H1 (cell line): ENCODE data around the gene MESD. TPM values are rescaled to one million over a fixed set of nuclear protein-coding genes. Genes with fewer than 3 reads are reported as not detected.

Experiments
- EZH2 ChIP-seq: fragments of 200-600 bp; sonication (generic); IDR thresholded peaks from 2 replicates; pipeline ENCODE4 v1.7.1; 2012; ENCODE audit warnings: low read depth, mild to moderate bottlenecking, moderate library complexity, low read length, inconsistent platforms; ENCODE audit not compliant: severe bottlenecking
- SAP30 ChIP-seq: fragments of 300-600 bp; sonication (generic); IDR thresholded peaks from 2 replicates; pipeline ENCODE4 v1.7.1; 2012; ENCODE audit warnings: low read length, moderate library complexity, mild to moderate bottlenecking, inconsistent platforms; ENCODE audit not compliant: insufficient read depth, insufficient replicate concordance
- SIRT6 ChIP-seq: IDR thresholded peaks from one replicate; pipeline ENCODE4 v1.7.1; 2012; ENCODE audit warnings: low read length, inconsistent platforms
- TEAD4 ChIP-seq: IDR thresholded peaks from 2 replicates; pipeline ENCODE4 v1.6.1; 2012; ENCODE audit warnings: low read depth, low read length, inconsistent platforms, mixed read lengths
- polyA plus RNA-seq, 7 experiments: library from polyadenylated mRNA; depleted of rRNA in 3 of 7; stranded (reverse) in 5 of 7; unstranded in 2 of 7; fragments of >200 nt in 5 of 7; fragments of 200-250 nt in 2 of 7; gene quantifications; 1 replicate in 5 of 7; 2 replicates in 1 of 7; 4 replicates in 1 of 7; pipeline versions ENCODE4 v1.2.1 to v1.2.3, GENCODE V29; 2011 to 2013; ENCODE audit warnings: missing spikeins in 2 of 7, mixed read lengths in 2 of 7
- total RNA-seq: library from RNA; stranded (reverse); fragmentation: NEBNext Ultra II Directional; extraction: Animal tissue kit (Norgen Biotek cat#: 25700); gene quantifications from 2 replicates; pipeline ENCODE4 v1.2.1, GENCODE V29; 2021
- TF ChIP-seq, protein P1 (sequence below): fragments of 300-600 bp; sonication (generic); IDR thresholded peaks from 2 replicates; pipeline ENCODE4 v1.7.1; 2012; ENCODE audit warnings: low read length, moderate library complexity, mild to moderate bottlenecking, inconsistent platforms; ENCODE audit not compliant: insufficient replicate concordance

The MESD gene
- total and polyA plus RNA-seq, 2 of the 8 experiments (the other 6 are each of a cell fraction or from before 2014, with no cell fraction given) = 11.0 to 28.3 TPM

DNA sequence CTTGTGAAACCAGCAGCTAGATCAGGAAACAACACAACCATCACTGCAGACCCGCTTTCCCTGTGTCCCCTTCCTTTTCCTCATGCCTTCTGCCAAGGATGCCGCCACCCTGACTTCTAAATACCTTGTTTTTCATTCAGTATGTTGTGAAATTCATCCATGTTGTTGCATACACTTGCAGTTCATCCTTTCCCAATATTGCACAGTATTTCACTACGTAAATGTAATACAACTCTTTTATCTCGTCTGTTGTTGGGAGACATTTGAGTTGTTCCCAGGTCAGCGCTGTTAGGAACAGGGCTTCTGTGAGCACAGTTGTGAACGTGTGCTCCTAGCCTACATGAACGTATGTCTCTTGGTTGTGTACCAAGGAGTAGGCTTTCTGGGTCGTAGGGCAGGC lies 35.3 kb upstream of the MESD start (continued):
- TF ChIP-seq, protein P1, sequence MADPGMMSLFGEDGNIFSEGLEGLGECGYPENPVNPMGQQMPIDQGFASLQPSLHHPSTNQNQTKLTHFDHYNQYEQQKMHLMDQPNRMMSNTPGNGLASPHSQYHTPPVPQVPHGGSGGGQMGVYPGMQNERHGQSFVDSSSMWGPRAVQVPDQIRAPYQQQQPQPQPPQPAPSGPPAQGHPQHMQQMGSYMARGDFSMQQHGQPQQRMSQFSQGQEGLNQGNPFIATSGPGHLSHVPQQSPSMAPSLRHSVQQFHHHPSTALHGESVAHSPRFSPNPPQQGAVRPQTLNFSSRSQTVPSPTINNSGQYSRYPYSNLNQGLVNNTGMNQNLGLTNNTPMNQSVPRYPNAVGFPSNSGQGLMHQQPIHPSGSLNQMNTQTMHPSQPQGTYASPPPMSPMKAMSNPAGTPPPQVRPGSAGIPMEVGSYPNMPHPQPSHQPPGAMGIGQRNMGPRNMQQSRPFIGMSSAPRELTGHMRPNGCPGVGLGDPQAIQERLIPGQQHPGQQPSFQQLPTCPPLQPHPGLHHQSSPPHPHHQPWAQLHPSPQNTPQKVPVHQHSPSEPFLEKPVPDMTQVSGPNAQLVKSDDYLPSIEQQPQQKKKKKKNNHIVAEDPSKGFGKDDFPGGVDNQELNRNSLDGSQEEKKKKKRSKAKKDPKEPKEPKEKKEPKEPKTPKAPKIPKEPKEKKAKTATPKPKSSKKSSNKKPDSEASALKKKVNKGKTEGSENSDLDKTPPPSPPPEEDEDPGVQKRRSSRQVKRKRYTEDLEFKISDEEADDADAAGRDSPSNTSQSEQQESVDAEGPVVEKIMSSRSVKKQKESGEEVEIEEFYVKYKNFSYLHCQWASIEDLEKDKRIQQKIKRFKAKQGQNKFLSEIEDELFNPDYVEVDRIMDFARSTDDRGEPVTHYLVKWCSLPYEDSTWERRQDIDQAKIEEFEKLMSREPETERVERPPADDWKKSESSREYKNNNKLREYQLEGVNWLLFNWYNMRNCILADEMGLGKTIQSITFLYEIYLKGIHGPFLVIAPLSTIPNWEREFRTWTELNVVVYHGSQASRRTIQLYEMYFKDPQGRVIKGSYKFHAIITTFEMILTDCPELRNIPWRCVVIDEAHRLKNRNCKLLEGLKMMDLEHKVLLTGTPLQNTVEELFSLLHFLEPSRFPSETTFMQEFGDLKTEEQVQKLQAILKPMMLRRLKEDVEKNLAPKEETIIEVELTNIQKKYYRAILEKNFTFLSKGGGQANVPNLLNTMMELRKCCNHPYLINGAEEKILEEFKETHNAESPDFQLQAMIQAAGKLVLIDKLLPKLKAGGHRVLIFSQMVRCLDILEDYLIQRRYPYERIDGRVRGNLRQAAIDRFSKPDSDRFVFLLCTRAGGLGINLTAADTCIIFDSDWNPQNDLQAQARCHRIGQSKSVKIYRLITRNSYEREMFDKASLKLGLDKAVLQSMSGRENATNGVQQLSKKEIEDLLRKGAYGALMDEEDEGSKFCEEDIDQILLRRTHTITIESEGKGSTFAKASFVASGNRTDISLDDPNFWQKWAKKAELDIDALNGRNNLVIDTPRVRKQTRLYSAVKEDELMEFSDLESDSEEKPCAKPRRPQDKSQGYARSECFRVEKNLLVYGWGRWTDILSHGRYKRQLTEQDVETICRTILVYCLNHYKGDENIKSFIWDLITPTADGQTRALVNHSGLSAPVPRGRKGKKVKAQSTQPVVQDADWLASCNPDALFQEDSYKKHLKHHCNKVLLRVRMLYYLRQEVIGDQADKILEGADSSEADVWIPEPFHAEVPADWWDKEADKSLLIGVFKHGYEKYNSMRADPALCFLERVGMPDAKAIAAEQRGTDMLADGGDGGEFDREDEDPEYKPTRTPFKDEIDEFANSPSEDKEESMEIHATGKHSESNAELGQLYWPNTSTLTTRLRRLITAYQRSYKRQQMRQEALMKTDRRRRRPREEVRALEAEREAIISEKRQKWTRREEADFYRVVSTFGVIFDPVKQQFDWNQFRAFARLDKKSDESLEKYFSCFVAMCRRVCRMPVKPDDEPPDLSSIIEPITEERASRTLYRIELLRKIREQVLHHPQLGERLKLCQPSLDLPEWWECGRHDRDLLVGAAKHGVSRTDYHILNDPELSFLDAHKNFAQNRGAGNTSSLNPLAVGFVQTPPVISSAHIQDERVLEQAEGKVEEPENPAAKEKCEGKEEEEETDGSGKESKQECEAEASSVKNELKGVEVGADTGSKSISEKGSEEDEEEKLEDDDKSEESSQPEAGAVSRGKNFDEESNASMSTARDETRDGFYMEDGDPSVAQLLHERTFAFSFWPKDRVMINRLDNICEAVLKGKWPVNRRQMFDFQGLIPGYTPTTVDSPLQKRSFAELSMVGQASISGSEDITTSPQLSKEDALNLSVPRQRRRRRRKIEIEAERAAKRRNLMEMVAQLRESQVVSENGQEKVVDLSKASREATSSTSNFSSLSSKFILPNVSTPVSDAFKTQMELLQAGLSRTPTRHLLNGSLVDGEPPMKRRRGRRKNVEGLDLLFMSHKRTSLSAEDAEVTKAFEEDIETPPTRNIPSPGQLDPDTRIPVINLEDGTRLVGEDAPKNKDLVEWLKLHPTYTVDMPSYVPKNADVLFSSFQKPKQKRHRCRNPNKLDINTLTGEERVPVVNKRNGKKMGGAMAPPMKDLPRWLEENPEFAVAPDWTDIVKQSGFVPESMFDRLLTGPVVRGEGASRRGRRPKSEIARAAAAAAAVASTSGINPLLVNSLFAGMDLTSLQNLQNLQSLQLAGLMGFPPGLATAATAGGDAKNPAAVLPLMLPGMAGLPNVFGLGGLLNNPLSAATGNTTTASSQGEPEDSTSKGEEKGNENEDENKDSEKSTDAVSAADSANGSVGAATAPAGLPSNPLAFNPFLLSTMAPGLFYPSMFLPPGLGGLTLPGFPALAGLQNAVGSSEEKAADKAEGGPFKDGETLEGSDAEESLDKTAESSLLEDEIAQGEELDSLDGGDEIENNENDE = no peak
- TF ChIP-seq EZH2 = no peak
- no peak for TF ChIP-seq SIRT6
- no peak for TF ChIP-seq SAP30
- TF ChIP-seq TEAD4 = no peak
- TF ChIP-seq, all 59 proteins: peak for 0
